GM18861 (cell line): ENCODE measurements around the gene GPR153.
"Not testable (repeated sequence)": the region's sequence is repeated elsewhere in the genome, so short reads cannot be mapped to it uniquely, and the experiment has no call there.

Experiments used
- ATAC-seq: cut with Tn5 transposase; IDR thresholded peaks from one replicate; pipeline ENCODE4 v1.9.1; 2021; ENCODE audit not compliant: unreplicated experiment

GPR153 gene

GRCh38 chr1:6235296-6235677 lies 25.6 kb downstream of the GPR153 start:
- ATAC-seq, result peak; percentile 12

- no peak for ATAC-seq
These were observed 26.2 kb downstream of the GPR153 start for GRCh38 chr1:6234502-6235295.

GRCh38 chr1:6233376-6233775 lies 27.5 kb downstream of the GPR153 start:
- no peak for ATAC-seq

GRCh38 chr1:6225651-6226050 lies 35.2 kb downstream of the GPR153 start:
- no peak for ATAC-seq

- ATAC-seq, result no peak
These were observed 36.2 kb downstream of the GPR153 start for GRCh38 chr1:6224718-6225117.

GRCh38 chr1:6223617-6224016 lies 37.3 kb downstream of the GPR153 start:
- no peak for ATAC-seq

- ATAC-seq, result no peak
These were observed 38.3 kb downstream of the GPR153 start for GRCh38 chr1:6222636-6223035.

- no peak for ATAC-seq
These were observed 39.6 kb downstream of the GPR153 start for GRCh38 chr1:6221210-6221784.

- ATAC-seq, result no peak
These were observed 40.7 kb downstream of the GPR153 start for GRCh38 chr1:6220236-6220635.

GRCh38 chr1:6219641-6220040 lies 41.3 kb downstream of the GPR153 start:
- not testable (repeated sequence) for ATAC-seq

- no peak for ATAC-seq
These were observed 42.3 kb downstream of the GPR153 start for GRCh38 chr1:6218375-6219164.

- ATAC-seq, result no peak
These were observed 48.5 kb downstream of the GPR153 start for GRCh38 chr1:6212193-6212959.

GRCh38 chr1:6211731-6212130 lies 49.2 kb downstream of the GPR153 start:
- no peak for ATAC-seq

GRCh38 chr1:6210591-6211355 lies 50.1 kb downstream of the GPR153 start:
- ATAC-seq, result no peak

- no peak for ATAC-seq
These were observed 51.0 kb downstream of the GPR153 start for GRCh38 chr1:6209661-6210580.

- no peak for ATAC-seq
These were observed 51.9 kb downstream of the GPR153 start for GRCh38 chr1:6208723-6209660.

- ATAC-seq, result no peak
These were observed 53.0 kb downstream of the GPR153 start for GRCh38 chr1:6207921-6208320.
